ENCODE measurements around the gene SCCPDH. TPM values are rescaled to one million over a fixed set of nuclear protein-coding genes. Genes with fewer than 3 reads are reported as not detected.
"Not testable (repeated sequence)": the region's sequence is repeated elsewhere in the genome, so short reads cannot be mapped to it uniquely, and the experiment has no call there.

The SCCPDH gene
- total and polyA plus RNA-seq, 2 donors (not counting 3 experiments of a cell fraction or from before 2014, with no cell fraction given), result 24.4 to 37.5 TPM

DNA sequence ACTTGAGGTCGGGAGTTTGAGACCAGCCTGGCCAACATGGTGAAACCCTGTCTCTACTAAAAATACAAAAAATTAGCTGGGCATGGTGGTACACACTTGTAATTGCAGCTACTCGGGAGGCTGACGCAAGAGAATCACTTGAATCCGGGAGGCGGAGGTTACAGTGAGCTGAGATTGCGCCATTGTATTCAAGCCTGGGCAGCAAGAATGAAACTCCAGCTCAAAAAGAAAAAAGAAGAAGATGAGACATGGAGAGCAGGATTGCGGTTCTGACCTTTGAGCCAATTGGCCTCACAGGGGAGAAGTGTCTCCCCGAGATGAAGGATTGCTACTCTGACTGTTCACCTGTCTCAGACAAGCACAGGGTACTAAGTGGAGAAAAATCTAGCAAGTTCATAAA, 6.6 kb downstream of the SCCPDH start:
- BruUV-seq (replicated peaks), result no TSS peak
- no peaks in the 10 kb centered on the region for H3K9me1 ChIP-seq (replicated peaks; ENCODE audit: control insufficient read depth, extremely low read depth, insufficient read depth, low read length)
- H3K4me2 ChIP-seq (ENCODE audit: insufficient read depth, low read length), result no peak overlapping the region
- DNase-seq (ENCODE audit: low read depth, low spot score) (no peak), FAIRE-seq (no peak)
- no peak overlapping the region for H3K9ac ChIP-seq (replicated peaks; ENCODE audit: extremely low read depth, insufficient read depth, low read length)
- ChIA-PET POLR2A (no interaction called here), CTCF (interaction anchor here (1.1 kb wide), 1 partner anchor 41 kb away, joined by 3 read pairs; no protein-coding TSS in a partner anchor)
- H3K4me3 ChIP-seq (replicated peaks in 1 of 3; ENCODE audit: insufficient read depth in 1 of 3, low read depth in 1 of 3, low read length in 3 of 3), result no peak overlapping the region
- no peak overlapping the region for H3K27ac ChIP-seq (ENCODE audit: insufficient read depth, low read depth, low read length)
- TF ChIP-seq POLR2A (IDR thresholded peaks at IDR 0.05; ENCODE audit: low read depth, low read length) (no peak), MYC (IDR thresholded peaks at IDR 0.05; ENCODE audit: low read depth, low read length) (no peak), EZH2 (IDR thresholded peaks at IDR 0.05; ENCODE audit: borderline replicate concordance, low read depth, low read length, severe bottlenecking) (no peak), GATA2 (IDR thresholded peaks at IDR 0.05; ENCODE audit: insufficient read depth, insufficient read length, low read depth, low read length) (no peak), POLR2AphosphoS5 (IDR thresholded peaks at IDR 0.05; ENCODE audit: insufficient read depth, low read depth, low read length) (no peak), JUN (IDR thresholded peaks at IDR 0.05; ENCODE audit: borderline replicate concordance, insufficient read depth, insufficient read length, low read depth) (no peak), FOS (IDR thresholded peaks at IDR 0.05; ENCODE audit: borderline replicate concordance, insufficient read depth, low read length) (no peak)
- TF ChIP-seq, protein P1, sequence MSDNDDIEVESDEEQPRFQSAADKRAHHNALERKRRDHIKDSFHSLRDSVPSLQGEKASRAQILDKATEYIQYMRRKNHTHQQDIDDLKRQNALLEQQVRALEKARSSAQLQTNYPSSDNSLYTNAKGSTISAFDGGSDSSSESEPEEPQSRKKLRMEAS (IDR thresholded peaks at IDR 0.05; ENCODE audit: insufficient read depth, insufficient read length), result no peak
- TF ChIP-seq, protein P2, sequence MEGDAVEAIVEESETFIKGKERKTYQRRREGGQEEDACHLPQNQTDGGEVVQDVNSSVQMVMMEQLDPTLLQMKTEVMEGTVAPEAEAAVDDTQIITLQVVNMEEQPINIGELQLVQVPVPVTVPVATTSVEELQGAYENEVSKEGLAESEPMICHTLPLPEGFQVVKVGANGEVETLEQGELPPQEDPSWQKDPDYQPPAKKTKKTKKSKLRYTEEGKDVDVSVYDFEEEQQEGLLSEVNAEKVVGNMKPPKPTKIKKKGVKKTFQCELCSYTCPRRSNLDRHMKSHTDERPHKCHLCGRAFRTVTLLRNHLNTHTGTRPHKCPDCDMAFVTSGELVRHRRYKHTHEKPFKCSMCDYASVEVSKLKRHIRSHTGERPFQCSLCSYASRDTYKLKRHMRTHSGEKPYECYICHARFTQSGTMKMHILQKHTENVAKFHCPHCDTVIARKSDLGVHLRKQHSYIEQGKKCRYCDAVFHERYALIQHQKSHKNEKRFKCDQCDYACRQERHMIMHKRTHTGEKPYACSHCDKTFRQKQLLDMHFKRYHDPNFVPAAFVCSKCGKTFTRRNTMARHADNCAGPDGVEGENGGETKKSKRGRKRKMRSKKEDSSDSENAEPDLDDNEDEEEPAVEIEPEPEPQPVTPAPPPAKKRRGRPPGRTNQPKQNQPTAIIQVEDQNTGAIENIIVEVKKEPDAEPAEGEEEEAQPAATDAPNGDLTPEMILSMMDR (IDR thresholded peaks at IDR 0.05; ENCODE audit: extremely low read depth in 1 of 2, insufficient read depth in 1 of 2, low read depth in 1 of 2, low read length in 2 of 2), result no peak
- intact Hi-C loops (cut with micrococcal nuclease), result no loop called here
- no peaks in the 10 kb centered on the region for H3K9me3 ChIP-seq (replicated peaks; ENCODE audit: control insufficient read depth, insufficient read depth, low read length)
- H3K27me3 ChIP-seq (ENCODE audit: control insufficient read depth in 2 of 2, insufficient read depth in 2 of 2, low read length in 2 of 2), result no peaks in the 10 kb centered on the region
- dilution Hi-C loops (cut with MboI; ENCODE audit: extremely low pct_ligation_motif_present, low sequenced_read_pairs), result no loop called here
- H4K20me1 ChIP-seq (replicated peaks; ENCODE audit: control insufficient read depth, extremely low read depth, insufficient read depth, low read length), result no peaks in the 10 kb centered on the region
- no peak overlapping the region for H2AFZ ChIP-seq (ENCODE audit: low read depth, low read length)
- H3K36me3 ChIP-seq (ENCODE audit: control insufficient read depth in 2 of 2, extremely low read depth in 1 of 2, insufficient read depth in 2 of 2, low read length in 2 of 2), result peaks cover 0 to 20% of the 10 kb centered on the region in 2 experiments
- H3K4me1 ChIP-seq (ENCODE audit: control insufficient read depth, extremely low read depth, insufficient read depth, low read length), result peaks cover 28% of the 10 kb centered on the region
- H3K79me2 ChIP-seq (ENCODE audit: control insufficient read depth, insufficient read depth, low read length), result peaks cover 6% of the 10 kb centered on the region

DNA sequence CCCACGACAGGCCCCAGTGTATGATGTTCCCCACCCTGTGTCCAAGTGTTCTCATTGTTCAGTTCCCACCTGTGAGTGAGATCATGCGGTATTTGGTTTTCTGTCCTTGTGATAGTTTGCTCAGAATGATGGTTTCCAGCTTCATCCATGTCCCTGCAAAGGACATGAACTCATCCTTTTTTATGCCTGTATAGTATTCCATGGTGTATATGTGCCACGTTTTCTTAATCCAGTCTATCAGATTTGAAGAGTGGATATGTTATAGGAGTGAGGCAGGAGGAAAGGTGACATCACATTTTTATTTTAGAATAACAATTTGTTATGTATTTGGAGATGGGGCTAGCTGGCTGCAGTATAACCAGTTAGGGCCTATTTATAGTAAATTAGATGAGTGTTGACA, 7.7 kb downstream of the SCCPDH start:
- H4K20me1 ChIP-seq (replicated peaks; ENCODE audit: control insufficient read depth, extremely low read depth, insufficient read depth, low read length); intact Hi-C loops (cut with micrococcal nuclease); H3K27ac ChIP-seq (ENCODE audit: insufficient read depth, low read depth, low read length); BruUV-seq (replicated peaks); dilution Hi-C loops (cut with MboI; ENCODE audit: extremely low pct_ligation_motif_present, low sequenced_read_pairs); POLR2A ChIA-PET; H3K79me2 ChIP-seq (ENCODE audit: control insufficient read depth, insufficient read depth, low read length); H3K9ac ChIP-seq (replicated peaks; ENCODE audit: extremely low read depth, insufficient read depth, low read length); H3K4me3 ChIP-seq (replicated peaks in 1 of 3; ENCODE audit: insufficient read depth in 1 of 3, low read depth in 1 of 3, low read length in 3 of 3); H3K4me2 ChIP-seq (ENCODE audit: insufficient read depth, low read length); FAIRE-seq; DNase-seq (ENCODE audit: low read depth, low spot score); H3K9me1 ChIP-seq (replicated peaks; ENCODE audit: control insufficient read depth, extremely low read depth, insufficient read depth, low read length); CTCF ChIA-PET; H3K27me3 ChIP-seq (ENCODE audit: control insufficient read depth in 2 of 2, insufficient read depth in 2 of 2, low read length in 2 of 2); H2AFZ ChIP-seq (ENCODE audit: low read depth, low read length); H3K9me3 ChIP-seq (replicated peaks; ENCODE audit: control insufficient read depth, insufficient read depth, low read length): not testable (repeated sequence)
- Histone ChIP-seq H3K4me1 (ENCODE audit: control insufficient read depth, extremely low read depth, insufficient read depth, low read length) (peaks cover 28% of the 10 kb centered on the region), H3K36me3 (ENCODE audit: control insufficient read depth in 2 of 2, extremely low read depth in 1 of 2, insufficient read depth in 2 of 2, low read length in 2 of 2) (peaks cover 0 to 25% of the 10 kb centered on the region in 2 experiments)
